ENCODE results near the gene LRRC2.

GRCh38 chr3:46483825-46484224, 82.3 kb downstream of the LRRC2 start:
- no peak for TF ChIP-seq CTCF (IDR thresholded peaks at IDR 0.05)
- TF ChIP-seq POLR2A (IDR thresholded peaks at IDR 0.05): no peak

Data from tibial nerve (tissue), 3 donors.